NCI-H146 treated with DMSO at 0.1 percent for 48 hours (cell line): Measurements from ENCODE around the gene FHIT.

Source experiments
- DNase-seq: peaks from one replicate; lab custom pipeline; 2025; ENCODE audit not compliant: unreplicated experiment; lab: John Stamatoyannopoulos, UW

Gene FHIT

GRCh38 chr3:59793976-59794375, 1457.3 kb downstream of the FHIT start:
- no peak for DNase-seq

DNA sequence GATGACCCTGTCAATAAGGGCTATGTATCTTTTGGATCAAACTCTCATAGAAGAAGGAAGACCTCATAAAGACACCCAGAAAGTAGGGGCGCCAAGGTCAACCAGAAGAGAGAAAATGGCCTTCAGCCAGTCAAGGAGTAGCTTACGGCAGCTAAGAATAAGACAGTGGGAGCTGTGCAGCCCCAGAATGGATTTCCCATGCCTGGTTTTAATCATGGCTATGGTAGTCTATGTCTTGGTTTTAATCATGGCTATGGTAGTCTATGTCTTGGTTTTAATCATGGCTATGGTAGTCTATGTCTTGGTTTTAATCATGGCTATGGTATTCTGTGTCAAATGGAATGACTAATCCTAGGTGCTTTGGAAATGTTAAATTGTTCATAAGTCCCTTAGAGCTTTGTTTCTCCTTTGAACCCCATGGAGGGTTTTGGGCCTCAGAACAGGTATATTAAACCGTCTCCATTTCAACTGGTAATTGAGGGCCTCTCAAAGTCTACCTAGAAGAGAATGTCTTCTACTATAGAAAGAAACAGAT, 1459.4 kb downstream of the FHIT start:
- no peak for DNase-seq

- DNase-seq, result no peak
Measured at GRCh38 chr3:59790241-59790640, 1461.0 kb downstream of the FHIT start.

- no peak for DNase-seq
Measured at GRCh38 chr3:59788801-59789200, 1462.5 kb downstream of the FHIT start.

DNA sequence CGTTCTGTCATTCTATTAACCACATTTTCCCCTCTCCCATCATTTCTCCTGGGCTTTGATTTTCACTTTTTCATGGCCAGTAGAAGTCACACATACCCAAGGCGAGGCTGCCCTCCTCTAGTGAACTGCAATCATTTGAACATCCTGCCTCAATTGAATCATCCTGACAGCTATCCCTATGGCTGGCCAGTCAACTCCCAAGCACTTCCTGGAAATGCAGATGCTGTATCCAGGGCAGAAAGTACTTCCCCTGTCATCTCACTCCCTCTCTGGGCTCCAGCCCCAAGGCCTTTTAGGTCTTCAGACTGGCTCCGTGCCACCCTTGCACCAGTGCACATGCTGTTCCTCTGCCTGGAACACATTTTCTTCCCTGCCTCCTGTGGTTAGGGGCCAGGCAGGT, 1463.1 kb downstream of the FHIT start:
- no peak for DNase-seq

DNA sequence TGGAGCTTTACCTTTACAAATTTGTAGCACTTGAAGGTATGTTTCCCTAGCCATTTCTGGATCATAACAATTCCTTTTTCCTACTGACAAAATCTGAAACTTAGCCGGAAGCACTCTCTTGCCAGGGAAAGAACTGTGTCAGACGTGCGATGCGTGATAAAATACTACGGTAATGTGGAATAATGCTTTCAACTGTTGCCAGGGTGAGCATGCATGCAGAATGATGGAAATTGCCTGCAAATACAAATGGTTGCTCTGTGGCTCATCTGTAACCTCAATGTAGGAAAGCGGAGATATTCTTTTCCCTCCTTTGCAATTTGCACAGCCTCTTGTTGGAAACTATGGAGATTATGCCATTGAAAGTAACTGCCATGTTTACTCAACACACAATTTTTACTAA, 1464.9 kb downstream of the FHIT start:
- DNase-seq, result no peak

DNA sequence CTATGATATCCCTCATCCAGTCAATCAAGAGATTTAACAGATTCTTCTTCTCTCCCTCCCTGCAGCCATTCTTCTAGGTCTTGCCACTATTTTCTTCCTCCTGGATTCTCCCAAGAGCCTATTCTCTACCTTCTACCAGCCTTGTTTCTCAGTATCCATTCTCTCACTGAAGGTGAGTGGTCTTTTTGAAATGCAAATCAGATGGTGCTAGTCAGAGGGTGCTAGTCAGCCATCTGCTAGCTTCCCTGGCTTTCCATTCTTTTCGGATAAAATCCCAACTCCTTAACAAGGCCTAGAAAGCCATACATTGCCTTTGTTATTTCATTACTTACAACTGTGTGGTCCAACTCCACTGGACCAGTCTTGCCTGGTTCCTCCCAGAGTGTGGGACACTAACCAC, 1467.1 kb downstream of the FHIT start:
- DNase-seq, result no peak

DNA sequence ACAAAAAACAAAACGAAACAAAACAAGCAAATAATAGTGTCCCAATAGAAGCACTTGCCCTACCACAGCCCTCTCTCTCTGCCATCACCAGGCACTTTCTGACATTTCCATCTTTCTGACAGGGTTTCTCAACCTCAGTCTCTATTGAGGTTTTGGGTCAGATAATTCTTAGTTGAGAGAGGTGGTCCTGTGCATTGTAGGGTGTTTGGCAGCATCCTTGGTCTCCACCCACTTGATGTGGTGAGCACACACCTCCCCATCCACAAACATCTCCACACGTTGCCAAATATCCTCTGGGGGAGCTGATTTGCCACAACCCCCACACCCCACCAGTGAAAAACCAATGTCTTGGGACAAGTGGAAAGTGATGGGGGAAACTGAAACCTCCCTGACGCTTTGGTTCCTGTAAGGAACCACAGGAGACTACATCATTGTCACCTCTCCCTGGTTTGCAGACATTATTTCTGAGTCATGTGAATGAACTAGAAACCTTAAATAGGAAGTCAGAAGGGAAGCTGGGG, 1467.7 kb downstream of the FHIT start:
- no peak for DNase-seq

- no peak for DNase-seq
Measured at GRCh38 chr3:59782664-59783063, 1468.6 kb downstream of the FHIT start.

DNA sequence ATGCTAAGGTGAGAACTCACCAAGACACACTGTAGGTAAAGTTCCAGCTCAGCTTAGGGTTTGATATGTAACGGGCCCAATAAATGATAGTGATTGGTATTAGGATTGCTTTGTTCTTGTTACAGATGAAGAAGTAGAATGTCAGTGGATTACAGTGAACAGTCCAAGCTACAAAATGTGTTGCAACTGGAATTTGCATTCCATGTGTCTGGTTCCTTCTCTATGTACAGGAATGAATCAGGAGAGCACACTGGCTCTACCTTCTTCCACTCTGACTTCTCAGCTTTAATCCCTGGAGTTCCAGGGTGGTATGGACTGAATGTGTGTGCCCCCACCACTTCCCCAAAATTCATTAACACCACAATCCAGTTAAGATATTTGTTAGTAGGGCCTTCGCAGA, 1471.0 kb downstream of the FHIT start:
- no peak for DNase-seq

DNA sequence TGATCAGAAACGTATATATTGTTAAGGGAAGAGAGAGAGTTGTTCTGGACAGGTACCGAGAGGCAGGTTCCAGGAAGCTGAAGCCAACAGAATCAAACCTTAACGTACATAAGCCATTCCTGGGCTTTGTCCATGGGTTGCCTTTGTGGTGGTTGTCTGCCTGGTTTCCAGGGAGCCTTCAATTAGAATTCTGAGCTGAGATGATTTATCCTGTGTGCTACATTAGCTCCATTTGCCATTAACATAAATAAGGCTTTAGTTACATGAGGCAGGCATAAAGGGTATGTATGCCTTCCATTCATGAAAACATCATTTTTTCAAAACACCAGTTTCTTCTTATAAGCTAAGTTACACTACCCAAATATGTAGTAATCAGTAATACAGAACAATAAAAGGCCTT, 1472.0 kb downstream of the FHIT start:
- no peak for DNase-seq

DNA sequence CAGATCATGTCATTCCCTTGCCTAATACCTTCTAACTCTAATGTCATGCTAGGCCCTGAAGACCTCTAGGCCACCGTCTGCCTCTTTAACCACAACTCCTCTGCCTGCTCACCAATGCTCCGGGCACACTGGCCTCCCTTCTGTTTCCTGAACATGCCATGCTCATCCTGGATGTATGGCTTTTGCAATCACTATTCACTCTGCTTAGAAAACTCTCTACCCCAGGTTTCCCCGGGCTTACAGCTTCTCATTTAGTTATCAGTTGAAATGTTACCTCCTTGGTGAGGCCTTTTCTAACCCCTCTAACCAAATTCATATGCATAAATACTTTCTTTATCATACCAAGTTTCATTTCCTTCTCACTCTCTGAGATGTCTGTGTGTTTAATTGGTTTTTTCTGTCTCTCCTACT, 1473.6 kb downstream of the FHIT start:
- DNase-seq, result no peak

- DNase-seq, result no peak
Measured at GRCh38 chr3:59777066-59777465, 1474.2 kb downstream of the FHIT start.

- no peak for DNase-seq
Measured at GRCh38 chr3:59775761-59776325, 1475.4 kb downstream of the FHIT start.

DNA sequence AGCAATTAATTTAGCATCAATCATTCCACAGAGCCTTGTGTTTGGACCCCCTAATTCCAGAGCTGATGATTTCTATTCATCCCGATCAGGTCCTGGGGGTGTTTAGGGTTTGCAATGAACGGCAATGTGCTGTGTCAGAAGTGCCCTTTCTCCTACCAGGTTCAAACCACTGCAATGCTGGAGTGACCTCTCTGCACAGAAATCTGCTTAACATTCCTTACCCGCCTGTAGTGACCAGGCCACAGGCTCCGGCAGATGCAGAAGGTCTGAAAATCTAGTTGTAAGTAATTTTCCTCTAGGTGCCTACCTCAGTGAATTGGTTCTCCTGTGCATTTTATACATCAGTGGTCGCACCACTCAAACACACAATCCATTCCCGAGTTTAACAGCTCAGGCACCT, 1476.1 kb downstream of the FHIT start:
- no peak for DNase-seq

DNA sequence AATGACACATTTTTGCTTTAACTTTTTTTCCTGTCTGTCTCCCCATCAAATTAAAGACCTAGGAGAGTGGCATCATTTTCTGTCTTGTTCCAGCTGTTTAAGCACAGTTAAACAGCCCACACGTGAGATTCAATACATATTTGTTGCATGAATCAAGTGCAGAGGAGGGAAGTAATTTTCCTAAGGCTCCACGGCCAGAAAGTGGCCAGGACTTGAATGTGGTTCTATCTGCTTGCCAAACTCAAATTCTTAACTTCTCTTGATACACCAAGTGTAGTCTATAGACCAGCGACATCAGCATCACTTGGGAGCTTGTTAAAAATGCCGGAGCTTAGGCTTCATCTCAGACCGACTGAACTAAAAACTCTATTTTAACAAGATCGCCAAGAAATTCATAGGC, 1476.6 kb downstream of the FHIT start:
- no peak for DNase-seq

GRCh38 chr3:59774000-59774399, 1477.3 kb downstream of the FHIT start:
- DNase-seq, result no peak

DNA sequence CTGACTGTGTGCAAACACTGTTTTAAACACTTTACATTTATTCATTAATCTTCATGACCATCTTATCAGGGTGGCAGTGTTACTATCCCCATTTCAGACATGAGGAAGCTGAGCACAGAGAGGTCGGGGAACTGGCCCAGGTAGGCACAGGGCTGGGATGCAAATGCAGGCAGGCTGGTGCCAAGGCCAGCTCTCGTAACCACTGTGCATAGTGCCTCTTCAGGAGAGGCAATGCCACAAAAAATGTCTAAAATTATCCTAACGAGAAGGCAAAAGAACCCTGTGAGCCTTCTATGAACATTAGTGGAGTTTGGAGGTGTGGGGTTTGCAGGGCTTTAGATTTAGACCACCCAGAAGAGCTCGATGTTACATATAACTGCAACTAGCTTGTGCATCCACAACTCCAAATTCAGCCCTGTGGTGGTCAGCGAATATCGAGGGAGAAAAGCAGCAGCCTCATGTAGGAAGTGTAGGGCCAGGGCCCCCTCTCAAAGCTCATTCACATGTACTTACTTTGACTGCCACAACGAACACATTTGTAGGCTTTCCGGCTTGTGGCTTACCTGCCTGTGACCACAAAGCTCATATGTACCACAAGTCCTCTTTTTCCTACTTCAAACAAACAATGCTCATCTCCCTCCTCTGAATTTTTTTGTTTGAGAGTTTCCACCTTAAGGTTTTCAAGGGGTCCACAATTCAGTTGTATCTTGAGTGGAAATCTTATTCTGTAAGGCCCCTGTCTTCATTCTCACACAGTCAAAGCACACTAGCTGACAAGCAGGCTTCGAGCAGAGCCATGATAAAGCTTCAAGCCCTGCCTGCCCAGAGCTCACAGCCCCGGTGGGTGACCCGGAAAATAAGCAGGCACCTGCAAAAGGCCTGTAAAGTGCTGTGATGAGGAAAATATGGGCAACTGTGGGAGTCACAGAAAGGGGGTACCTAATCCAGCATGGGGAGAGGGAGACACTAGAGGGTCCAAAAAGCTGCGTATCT, 1478.5 kb downstream of the FHIT start:
- no peak for DNase-seq

GRCh38 chr3:59771768-59772181, 1479.5 kb downstream of the FHIT start:
- DNase-seq, result no peak

GRCh38 chr3:59769127-59769750, 1482.0 kb downstream of the FHIT start:
- no peak for DNase-seq

- DNase-seq, result no peak
Measured at GRCh38 chr3:59766200-59766872, 1484.9 kb downstream of the FHIT start.
